Ascending aorta (tissue), 2 donors: ENCODE results near the gene NECTIN1. TPM values are rescaled to one million over a fixed set of nuclear protein-coding genes. Genes with fewer than 3 reads are reported as not detected.
A peak's percentile ranks its signal among the peaks of the same experiment; 100 is the strongest.

Experiments
- DNase-seq, 2 donors: peaks; one replicate each; pipeline ENCODE4 v3.0.0-alpha.2; 2019; ENCODE audit warnings: low spot score in 2 of 2
- H3K27ac ChIP-seq, 2 donors: fragments of 200-600 bp; sonication (generic); one replicate each; pipeline ENCODE4 v1.5.1; 2016 to 2017; ENCODE audit warnings: mild to moderate bottlenecking in 1 of 2
- H3K27me3 ChIP-seq: fragments of 200-600 bp; sonication (generic); one replicate; pipeline ENCODE4 v1.5.1; 2017
- H3K36me3 ChIP-seq, 2 donors: fragments of 200-600 bp; sonication (generic); one replicate each; pipeline ENCODE4 v1.5.1; 2016
- H3K4me1 ChIP-seq, 2 donors: fragments of 200-600 bp; sonication (generic); one replicate each; pipeline ENCODE4 v1.5.1; 2016 to 2017; ENCODE audit warnings: mild to moderate bottlenecking in 1 of 2
- H3K4me3 ChIP-seq, 2 donors: fragments of 200-600 bp; sonication (generic); one replicate each; pipeline ENCODE4 v1.5.1; 2016 to 2017; ENCODE audit warnings: mild to moderate bottlenecking in 1 of 2
- H3K9me3 ChIP-seq, 2 donors: fragments of 200-600 bp; sonication (generic); one replicate each; pipeline ENCODE4 v1.5.1; 2016
- intact Hi-C: fragments of 100-400 bp; cut with DNase I; formaldehyde crosslinking; loops from one replicate; pipeline ENCODE4 v1.15.1; 2023
- total RNA-seq: library from RNA; depleted of rRNA; stranded (reverse); fragments of >200 nt; gene quantifications from one replicate; pipeline ENCODE4 v1.1.0, GENCODE V29; 2016
- TF ChIP-seq, protein P1 (sequence below), 3 experiments: fragments of 200-600 bp in 2 of 3; fragments of 450-650 bp in 1 of 3; sonication (generic) in 2 of 3; IDR thresholded peaks; one replicate each; pipeline ENCODE4 v1.5.1; 2016 to 2019; ENCODE audit warnings: antibody characterized with exemption in 3 of 3, mild to moderate bottlenecking in 1 of 3, moderate library complexity in 1 of 3

Gene NECTIN1
- total RNA-seq, 1 donor from 2014 or later: 1.6 TPM

DNA sequence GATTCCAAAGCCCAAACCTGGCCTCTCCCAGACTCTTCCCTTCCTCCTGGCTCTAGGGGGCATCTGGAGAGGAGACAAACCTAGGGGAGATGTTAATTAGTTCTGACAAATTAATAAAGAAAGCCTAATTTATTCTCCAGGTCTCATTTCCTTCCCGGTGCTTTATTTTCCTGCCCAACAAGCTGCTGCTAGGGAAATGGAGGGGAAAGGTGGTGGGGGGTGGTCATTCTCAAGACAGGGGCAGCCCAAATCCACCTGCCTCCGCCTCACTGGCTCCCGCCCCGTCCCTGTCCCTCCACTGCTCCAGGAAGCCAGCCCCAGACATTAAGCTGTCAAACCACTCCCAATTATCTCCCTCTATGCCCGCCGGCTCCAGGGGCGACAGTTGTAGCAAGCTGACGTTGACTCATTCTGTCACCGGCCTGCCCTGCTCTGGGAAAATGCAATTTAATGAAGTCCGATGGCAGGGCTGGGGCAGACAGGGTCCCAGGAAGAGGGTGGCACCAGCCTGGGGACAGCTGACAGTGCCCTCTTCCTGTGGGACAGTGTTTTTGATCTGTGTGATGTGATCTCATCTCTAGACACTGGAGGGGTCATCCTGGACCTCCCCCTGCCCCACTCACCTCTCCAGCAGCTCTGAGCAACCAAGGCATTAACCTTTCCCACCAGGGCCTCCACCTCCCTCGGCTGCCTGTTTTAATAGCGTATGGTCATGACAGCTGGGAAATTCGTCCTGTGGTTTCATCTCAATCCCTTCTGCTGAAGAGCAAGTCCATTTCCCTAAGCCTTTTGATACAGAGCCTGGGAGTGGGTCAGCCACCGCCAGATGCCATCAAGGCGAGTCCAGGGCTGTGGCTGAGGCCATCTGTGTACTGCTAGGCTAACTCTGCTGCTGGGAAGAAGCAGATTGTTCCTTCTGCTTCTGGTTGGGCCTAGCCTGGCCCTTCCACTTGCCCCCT, 27.1 kb downstream of the NECTIN1 start:
- Histone ChIP-seq H3K4me1 (no peaks in the 10 kb centered on the region), H3K4me3 (no peak overlapping the region), H3K9me3 (no peaks in the 10 kb centered on the region), H3K27me3 (no peaks in the 10 kb centered on the region), H3K36me3 (no peaks in the 10 kb centered on the region), H3K27ac (no peak overlapping the region)
- DNase-seq: no peak
- TF ChIP-seq, protein P1, sequence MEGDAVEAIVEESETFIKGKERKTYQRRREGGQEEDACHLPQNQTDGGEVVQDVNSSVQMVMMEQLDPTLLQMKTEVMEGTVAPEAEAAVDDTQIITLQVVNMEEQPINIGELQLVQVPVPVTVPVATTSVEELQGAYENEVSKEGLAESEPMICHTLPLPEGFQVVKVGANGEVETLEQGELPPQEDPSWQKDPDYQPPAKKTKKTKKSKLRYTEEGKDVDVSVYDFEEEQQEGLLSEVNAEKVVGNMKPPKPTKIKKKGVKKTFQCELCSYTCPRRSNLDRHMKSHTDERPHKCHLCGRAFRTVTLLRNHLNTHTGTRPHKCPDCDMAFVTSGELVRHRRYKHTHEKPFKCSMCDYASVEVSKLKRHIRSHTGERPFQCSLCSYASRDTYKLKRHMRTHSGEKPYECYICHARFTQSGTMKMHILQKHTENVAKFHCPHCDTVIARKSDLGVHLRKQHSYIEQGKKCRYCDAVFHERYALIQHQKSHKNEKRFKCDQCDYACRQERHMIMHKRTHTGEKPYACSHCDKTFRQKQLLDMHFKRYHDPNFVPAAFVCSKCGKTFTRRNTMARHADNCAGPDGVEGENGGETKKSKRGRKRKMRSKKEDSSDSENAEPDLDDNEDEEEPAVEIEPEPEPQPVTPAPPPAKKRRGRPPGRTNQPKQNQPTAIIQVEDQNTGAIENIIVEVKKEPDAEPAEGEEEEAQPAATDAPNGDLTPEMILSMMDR (IDR thresholded peaks at IDR 0.05): no peak
- intact Hi-C loops: no loop called here

DNA sequence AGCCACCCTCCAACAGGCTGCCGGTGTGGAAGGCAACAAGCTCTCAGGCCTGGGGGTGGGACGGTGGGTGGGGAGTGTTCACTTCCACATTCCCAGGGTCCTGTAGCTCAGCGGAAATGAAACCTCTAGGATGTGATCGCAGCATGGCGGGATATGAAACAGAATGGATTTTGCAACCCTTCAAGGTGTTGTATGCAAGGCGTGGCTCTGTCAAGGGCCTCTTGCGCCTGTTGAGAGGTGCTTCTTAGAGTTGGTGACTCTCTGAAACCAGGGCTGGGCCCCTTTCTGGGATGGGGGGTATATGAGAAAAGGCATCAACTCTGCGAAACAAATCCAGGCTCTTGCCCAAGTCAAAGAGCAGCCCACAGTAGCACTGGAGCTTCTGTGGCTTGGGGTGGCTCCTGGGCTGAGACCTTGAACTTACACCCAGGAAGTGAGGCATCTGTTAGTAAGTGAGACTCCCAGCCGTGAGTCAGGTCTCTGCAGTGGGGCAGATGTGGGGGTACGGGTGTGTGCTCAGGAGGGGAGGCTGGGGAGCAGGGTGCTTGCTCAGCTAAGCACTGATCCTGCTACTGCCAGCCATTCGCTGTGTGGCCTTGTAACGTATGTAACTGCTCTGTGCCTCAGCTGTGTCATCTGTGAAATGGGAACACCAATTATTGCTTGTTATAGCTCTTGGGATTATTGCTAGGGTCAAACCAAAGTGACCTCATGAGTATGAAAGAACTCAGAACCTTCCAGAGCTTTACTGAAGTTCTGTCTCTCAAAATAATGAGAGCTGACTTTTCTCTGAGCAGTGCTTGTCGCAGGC, 28.3 kb downstream of the NECTIN1 start:
- H3K4me3 ChIP-seq: no peak overlapping the region
- H3K4me1 ChIP-seq: no peaks in the 10 kb centered on the region
- H3K36me3 ChIP-seq: no peaks in the 10 kb centered on the region
- intact Hi-C loops: no loop called here
- no peak overlapping the region for H3K27ac ChIP-seq
- no peaks in the 10 kb centered on the region for H3K9me3 ChIP-seq
- H3K27me3 ChIP-seq: no peaks in the 10 kb centered on the region
- TF ChIP-seq, protein P1 (IDR thresholded peaks at IDR 0.05): no peak
- no peak for DNase-seq

DNA sequence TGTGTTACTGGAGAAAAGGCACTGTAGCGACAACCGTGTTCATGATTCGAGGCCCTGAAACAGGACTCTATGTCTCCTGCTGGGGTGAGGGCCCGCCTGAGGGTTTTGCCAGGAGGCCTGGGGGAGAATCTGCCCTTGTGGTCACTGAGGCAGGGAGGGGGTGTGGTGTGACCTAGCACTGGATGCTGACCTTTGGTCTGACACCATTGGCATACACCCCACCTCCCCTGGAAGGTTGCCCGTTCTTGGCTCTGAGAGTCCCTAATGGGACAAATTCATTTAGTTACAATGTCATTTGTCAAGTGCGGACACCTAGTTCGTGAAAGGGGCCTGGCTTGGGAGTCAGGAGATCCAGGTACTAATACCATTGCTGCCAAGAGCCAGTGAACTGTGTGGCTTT, 29.0 kb downstream of the NECTIN1 start:
- Histone ChIP-seq H3K27ac (no peak overlapping the region), H3K4me1 (no peaks in the 10 kb centered on the region), H3K4me3 (no peak overlapping the region), H3K27me3 (no peaks in the 10 kb centered on the region), H3K9me3 (no peaks in the 10 kb centered on the region), H3K36me3 (no peaks in the 10 kb centered on the region)
- intact Hi-C loops: no loop called here
- TF ChIP-seq, protein P1 (IDR thresholded peaks at IDR 0.05): no peak
- DNase-seq: no peak

DNA sequence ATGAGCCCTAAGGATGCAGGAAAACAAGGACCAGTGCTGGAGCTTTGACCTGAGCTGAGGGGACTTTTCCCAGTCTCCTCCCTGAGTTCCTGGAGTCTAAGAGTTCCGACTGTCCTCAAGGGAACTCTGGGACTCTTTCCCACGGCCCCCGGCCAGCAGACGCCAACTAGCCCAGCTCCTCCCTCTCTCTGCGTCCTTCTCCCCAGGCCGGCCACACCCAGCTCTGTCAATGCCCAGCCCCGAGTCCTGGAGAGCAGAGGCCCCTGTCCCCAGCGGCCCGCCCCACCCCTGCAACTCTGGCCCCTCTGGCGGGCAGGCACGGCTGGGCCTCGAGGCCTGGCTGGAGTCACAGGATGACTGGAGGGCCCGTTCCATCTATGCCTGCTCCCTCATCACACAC, 29.8 kb downstream of the NECTIN1 start:
- no peaks in the 10 kb centered on the region for H3K4me1 ChIP-seq
- no peak overlapping the region for H3K4me3 ChIP-seq
- no peaks in the 10 kb centered on the region for H3K36me3 ChIP-seq
- H3K27me3 ChIP-seq: no peaks in the 10 kb centered on the region
- peak in 1 of 2 donors; percentile 72 for DNase-seq
- H3K9me3 ChIP-seq: no peaks in the 10 kb centered on the region
- intact Hi-C loops: no loop called here
- TF ChIP-seq, protein P1 (IDR thresholded peaks at IDR 0.05): no peak
- H3K27ac ChIP-seq: peak overlapping the region in 1 of 2 donors; percentile 6

DNA sequence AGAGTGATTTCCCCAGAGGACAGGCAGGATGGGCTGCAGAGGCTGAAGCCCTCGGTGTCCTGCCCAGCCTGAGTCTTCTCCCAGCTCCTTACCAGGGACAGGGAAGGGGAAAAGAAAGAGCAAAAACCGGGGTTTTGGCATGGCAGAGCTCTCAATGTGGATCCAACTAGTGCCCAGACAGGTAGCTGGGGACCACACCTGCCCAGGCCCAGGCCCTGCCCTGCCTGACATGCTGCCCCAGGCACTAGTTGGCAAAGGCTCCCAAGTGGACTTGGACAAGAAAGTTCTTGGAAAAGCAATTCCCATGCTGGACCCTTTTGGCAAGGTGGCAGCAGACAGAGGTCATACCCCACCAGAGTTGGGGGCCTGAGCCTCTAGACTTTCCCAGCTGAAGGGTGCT, 31.1 kb downstream of the NECTIN1 start:
- DNase-seq: no peak
- H3K27ac ChIP-seq: no peak overlapping the region
- no peaks in the 10 kb centered on the region for H3K4me1 ChIP-seq
- H3K36me3 ChIP-seq: no peaks in the 10 kb centered on the region
- intact Hi-C loops: no loop called here
- TF ChIP-seq, protein P1 (IDR thresholded peaks at IDR 0.05): no peak
- no peak overlapping the region for H3K4me3 ChIP-seq
- no peaks in the 10 kb centered on the region for H3K9me3 ChIP-seq
- no peaks in the 10 kb centered on the region for H3K27me3 ChIP-seq
